ENCODE results near the gene NOS1.

Gene NOS1

DNA sequence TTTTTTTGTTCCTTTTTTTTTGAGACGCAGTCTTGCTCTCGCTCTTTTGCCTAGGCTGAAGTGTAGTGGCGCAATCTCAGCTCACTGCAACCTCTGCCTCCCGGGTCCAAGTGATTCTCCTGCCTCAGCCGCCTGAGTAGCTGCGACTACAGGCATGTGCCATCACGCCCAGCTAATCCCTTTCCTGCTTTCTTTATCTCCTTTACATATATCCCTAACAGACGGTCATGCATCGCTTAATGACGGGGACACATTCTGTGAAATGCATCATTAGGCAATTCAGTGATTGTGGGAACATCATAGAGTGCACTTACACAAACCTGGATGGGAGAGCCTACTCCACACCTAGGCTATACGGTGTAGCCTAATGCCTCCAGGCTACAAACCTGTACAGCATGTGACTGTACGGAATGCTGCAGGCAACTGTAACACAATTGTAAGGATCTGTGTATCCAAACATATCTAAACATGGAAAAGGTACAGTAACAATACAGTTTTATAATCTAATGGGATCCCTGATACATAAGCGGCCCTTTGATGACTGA lies 32.8 kb downstream of the NOS1 start:
- DNase-seq = no peak

DNA sequence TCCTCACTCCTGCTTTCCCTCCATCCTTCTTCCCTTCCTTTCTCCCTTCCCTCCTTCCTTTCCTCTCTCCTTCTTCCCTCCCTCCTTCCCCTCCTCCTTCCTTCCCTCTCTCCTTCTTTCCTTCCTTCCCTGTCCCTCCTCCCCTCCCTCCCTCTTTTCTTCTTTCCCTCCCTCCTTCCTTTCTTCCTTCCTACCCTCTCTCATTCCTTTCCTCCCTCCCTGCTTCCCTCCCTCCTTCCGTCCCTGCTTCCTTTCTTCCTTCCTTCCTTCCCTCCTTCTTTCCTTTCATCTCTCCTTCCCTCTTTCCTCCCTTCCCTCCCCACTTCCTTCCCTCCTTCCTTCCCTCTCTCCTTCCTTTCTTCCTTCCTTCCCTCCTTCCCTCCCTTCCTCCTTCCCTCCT lies 39.0 kb downstream of the NOS1 start:
- DNase-seq = no peak

DNA sequence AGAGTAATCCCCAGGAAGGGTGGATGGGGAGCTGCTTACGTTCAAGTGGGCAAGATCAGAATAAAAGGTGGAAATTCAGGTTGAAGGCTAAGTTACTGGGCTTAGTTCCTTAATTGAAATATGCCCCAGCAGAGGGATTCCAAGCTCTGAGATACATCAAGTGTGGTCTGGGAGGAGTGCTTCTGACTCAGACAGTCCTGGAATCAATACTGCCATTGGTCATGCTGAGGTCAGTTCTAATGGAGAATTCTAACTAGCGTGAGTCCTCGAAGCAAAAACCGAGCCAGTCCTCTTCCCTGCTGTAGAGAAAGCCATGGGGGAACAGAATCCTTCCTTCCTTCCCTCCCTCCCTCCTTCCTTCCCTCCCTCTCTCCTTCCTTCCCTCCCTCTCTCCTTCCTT lies 39.9 kb downstream of the NOS1 start:
- DNase-seq = no peak

DNA sequence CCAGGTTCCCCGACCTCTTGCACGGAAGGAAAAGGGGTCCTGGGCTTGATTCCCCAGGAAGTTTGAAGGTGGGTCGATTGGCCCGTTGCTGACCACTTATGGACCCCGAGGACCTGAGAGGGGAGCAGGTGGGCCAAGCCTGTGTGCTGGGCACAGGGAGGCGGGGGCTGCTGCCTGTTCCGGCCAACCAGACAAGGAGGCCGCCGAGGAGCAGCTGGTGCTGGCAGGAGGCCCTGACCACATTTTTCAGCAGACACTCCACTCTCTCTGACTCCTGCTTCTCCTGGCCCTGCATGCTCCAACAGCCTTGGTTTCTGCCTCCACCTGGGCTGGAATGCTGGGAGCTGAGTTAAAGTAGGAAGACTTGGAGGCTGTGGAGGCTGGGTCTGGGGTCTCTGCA lies 42.8 kb downstream of the NOS1 start:
- no peak for DNase-seq

DNA sequence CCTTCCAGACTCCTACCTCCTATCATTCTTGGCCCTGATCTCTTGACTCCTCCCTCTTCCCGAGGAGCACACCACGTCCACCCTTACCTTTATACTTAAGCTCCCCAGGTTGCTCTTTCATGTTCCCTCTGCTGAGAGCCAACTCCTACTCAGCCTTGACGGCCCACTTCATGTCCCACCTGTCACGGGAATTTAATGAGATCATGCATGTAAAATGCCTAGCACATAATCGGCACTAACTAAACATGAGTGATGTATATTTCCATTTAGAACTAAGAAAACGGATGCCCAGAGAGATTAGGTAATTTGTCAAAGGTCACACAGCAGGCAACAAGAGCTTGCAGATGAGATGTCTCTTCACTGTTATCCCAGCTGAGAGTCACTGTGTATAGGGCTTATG lies 45.1 kb downstream of the NOS1 start:
- DNase-seq = no peak

DNA sequence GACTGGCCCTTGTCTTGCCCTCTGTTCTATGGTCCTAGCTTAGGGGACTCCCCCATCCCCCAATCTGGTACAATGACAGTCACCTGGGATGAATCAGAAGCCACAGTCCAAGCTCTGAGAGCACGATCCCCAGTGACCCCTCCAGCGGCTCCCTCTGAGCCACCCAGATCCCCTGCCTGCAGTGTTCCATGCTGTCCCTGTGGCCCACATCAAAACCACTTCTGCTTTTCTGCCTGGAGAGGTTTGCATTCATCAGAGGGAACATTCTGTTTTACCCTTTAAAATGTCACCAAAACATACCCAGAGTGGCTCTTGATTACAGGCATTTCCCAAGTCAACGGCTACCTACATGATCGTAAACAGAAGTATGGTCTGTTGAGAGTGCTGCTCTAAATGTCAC lies 47.5 kb downstream of the NOS1 start:
- no peak for DNase-seq

DNA sequence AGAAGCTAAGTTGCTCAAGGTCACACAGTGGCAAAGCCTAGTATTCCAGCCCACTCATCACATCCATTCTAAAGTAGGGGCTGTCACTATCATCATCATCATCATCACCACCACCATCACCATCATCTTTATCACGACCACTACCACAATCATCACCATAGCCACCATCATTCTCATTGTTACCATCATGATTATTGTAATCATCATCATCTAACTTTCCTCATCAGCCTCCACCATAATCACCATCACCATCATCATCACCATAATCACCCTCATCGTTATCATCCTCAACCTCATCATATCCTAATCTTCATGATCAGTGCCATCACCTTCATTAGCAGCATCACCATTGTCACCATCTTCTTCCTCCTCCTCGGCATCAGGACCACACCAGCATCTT lies 48.7 kb downstream of the NOS1 start:
- no peak for DNase-seq

DNA sequence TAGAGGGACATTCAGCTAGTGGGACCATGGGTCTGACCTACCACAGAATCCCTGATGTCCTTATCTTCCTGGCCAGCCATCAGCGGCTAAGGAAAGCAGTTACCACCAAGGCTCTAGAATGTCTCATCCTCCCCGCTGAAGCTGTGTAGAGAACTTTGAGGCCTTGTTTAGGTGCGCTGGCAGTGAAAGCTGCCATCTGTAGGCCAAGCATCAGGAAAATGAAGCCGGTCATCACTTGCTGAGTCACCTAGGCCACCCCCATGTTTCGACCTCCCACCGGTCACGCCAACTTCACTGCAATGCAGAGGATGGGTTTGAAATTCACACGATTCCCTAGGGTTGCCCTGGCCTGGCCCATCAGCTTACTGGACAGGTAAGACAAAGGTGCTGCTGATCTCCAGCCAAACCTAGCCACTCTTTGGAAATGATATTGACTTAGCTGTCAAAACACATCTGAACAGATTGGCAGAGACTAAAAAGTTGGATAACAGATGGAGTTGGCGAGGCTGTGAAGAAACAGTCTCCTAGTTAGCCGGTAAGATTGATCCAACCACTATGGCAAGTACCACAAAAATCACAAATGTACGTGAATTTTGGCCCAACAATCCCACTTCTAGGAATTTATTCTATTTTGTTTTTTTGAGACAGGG lies 52.0 kb downstream of the NOS1 start:
- DNase-seq = no peak

DNA sequence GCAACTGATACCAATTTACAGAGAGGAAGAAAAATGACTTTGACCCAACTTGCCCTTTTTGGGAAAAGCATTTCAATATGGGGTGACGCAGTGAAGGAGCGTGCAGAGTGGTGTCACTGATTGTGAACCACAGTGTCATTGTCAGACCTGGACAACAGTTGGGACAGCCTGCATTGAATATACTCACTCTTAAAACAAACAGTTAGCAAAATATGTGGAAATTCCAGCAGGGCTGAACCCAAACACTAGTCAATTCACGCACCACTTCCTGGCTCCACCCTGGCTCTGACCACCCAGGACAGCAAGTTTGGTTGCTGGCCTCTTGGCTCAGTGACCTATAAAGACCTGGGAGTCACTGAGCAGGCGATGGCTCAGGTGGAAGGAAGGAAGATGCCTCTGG lies 61.3 kb downstream of the NOS1 start:
- DNase-seq = no peak

DNA sequence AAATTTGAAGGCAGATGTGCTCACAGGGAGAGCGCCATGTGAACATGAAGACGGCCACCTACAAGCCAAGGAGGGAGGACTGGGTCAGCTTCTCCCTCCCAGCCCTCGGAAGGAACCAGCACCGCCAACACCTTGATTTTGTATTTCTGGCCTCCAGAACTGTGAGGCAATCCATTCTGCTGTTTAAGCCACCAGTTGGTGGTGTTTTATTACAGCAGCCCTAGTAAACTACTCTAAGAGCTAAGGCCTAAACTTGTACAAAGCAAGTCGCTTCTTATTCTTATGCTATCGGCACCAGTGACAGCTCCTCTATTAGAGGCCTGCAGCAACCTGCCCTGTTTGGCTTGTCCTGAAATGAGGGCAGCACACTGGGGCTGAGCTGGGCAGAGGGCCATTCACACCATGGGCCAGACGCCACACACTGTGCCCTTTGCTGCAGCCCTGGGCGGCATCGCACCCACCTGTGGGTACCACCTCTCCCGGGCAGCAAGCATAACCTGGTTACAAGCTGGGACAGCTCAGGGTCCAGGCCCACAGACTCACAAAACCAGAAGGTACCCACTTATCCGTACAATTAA lies 62.7 kb downstream of the NOS1 start:
- no peak for DNase-seq

DNA sequence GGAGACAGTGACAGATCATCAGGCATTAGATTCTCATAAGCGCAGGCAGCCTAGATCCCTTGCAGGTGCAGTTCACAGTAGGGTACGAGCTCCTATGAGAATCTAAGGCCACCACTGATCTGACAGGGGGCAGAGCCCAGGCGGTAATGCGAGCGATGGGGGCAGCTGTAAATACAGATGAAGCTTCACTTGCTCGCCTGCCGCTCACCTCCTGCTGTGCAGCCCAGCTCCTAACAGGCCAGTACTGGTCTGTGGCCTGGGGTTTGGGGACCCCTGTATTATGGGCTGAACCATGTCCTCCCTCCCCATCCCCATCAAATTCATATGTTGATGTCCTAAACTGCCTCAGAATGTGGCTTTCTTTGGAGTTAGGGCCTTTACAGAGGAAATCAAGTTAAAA lies 63.2 kb downstream of the NOS1 start:
- DNase-seq = no peak

DNA sequence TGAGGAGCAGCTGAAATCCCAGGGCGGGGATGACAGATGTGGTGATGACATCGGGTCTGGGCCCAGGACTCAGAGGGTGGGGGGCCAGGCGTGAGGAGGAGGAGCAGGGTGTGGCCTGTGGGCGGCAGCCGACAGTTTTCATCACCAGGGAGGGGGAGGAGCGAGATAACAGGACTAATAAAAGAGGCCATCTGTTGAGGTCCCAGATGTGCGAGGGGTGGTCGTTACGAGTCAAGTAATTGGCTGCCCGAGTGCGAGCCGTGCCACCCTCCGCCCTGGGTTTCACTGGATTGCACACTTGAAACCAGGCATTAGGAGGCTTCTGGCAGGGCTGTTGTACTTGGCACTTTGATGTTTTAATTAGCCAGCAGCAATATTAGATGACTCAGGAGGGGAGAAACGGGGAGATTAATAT lies 67.2 kb downstream of the NOS1 start:
- no peak for DNase-seq

DNA sequence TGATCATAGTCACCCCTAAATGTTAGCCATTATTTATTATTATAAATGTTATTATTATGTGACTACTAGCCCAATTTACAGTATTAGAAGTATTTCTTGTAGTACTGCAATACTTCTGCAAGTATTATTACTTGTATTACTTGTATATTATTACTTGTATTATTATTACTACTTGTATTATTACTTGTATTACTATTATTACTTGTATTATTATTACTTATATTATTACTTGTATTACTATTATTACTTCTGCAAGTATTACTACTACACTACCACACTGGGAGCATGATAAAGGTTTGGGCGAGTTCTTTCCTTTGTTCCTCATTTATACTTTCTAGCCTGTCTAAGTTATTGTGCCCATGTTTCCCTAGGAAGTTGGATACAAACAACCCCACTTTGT lies 67.9 kb downstream of the NOS1 start:
- no peak for DNase-seq

DNA sequence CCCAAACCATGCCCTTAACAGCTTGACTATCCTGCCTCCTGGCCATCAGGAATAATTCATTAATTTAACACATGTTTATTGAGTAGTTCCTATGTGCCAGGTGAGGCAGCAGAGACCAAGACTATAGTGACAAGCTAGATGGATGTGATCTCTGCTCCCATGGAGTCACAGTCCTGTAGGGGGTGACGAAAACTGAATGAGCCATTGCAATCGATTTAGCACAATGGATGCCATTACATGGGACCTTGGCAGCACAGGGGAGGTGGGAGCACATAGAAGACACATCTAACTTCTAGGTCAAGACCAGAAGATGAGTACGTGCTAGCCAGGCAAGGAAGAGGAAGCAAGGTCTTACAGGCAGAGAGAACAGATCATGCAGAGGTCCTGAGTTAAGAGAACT lies 68.7 kb downstream of the NOS1 start:
- DNase-seq = no peak

DNA sequence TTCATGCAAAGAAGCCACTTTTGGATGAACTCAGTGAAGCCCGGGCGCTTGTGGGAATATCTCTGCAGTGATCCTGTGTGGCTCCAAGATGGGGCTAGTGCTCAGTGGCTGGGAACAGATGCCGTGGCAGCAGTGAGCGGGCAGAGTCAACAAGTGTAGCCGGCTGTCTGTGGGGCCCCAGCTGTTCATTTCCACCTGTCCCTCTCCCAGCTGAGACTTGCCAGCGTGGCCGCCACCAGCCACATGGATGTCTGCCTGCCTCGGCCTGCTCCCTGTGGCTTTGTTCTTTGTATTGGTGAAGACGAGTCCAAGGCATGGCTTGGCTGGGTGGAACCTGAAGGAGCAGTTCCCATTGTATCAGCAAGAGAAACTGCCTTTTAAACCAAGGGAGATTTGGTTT lies 77.3 kb downstream of the NOS1 start:
- no peak for DNase-seq

DNA sequence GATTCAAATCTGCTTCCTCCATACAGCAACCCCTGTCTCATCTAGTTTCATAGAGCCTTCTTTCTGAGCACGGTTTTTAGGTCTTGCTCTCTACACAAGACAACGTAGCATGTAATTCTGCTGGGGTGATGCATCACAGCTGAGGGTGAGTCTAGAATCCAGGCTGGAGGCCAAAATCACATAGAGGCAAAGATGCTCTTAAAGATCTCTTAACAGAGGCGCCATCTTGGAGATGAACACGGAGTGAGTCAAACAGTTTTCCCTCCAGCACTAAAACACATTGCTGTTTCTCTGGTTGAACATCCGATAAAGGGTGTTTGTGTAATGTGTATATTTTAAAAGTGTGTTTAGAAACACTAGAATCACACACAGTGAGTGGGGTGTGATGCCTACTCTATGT lies 78.9 kb downstream of the NOS1 start:
- no peak for DNase-seq

DNA sequence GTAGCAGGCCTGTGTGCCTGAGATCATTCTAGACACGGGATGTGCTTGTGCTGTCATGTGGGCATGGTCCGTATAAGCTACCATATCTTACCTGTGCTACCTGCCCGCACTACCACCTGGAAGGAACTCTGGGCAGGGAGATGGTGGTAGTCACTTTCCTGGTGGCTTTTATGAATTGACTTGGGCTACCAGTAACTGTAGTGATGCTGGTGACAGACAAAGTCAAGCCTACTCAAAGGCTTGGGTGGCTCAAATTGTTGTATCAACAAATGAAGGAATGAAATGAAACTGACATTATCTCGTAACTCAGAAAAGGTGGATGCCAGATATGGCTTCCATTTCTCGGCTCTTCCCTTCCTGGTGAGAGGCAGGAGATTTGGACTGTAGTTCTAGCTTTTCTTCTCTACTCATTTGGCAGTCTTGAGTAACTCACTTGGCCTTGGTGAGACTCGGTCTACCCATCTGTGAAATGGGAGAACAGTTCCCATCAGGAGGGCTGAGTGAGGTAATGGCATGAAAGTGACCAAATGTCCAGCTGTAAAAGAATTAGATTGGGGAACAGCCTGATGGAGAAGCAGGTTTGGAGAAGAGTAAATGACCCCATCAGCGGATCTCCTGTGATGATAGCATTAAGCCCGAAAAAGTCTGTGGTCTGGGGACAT lies 81.3 kb downstream of the NOS1 start:
- no peak for DNase-seq

DNA sequence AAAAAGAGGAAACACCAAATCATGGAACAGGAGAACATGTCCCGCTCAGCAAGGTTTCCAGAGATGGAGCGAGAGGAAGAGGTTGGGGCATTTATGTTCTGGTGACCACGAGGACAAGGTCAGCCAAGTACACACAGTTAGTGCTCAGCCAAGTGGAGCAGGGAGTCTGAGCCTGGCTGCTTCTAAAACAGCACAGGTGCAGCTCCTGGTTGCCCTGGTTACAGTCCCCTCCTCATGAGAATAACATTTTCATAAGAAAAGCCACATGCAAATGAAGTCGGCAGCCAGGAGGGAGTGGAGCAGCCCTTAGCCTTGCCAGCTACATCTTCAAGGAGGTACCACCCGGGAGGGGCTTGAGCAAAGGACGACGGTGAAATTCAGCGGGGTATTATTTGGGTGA lies 81.8 kb downstream of the NOS1 start:
- DNase-seq = no peak

DNA sequence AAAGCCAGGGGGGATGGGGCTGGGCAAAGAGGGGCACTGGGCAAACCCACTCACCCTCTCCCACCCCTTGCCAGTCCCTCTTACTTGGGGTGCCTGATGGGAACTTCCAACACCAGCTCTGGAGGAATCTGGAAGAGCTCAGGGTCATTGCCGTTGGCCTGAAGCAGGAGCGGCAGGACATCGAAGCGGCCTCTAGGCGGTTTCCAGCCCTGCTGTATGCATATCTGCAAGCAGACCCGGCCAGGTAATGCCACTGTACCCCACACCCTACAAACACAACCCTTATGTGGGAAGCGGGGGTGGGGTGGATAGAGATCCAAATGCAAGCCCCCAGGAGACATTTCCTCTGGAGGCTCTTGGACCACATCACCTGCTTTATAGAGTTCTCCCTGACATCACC lies 83.6 kb downstream of the NOS1 start:
- DNase-seq = no peak

DNA sequence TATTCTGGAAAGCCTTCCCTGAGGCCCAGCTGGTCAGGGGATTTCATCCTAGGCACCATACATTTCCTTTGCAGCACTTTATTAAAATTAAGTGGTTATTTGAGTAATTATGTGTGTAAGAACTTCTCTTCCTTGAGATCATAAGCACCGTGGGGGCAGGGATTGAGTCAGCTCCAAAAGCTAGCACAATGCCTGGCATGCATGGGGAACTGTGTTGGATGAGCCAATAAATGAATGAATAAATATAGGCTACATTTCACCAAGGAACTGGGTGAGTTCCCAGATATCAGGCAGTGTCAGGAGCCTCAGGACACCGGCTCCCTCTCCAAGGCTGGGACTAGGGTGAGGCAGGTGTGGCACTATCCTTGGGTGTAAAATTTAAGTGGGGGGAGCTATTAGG lies 88.3 kb downstream of the NOS1 start:
- DNase-seq = no peak

DNA sequence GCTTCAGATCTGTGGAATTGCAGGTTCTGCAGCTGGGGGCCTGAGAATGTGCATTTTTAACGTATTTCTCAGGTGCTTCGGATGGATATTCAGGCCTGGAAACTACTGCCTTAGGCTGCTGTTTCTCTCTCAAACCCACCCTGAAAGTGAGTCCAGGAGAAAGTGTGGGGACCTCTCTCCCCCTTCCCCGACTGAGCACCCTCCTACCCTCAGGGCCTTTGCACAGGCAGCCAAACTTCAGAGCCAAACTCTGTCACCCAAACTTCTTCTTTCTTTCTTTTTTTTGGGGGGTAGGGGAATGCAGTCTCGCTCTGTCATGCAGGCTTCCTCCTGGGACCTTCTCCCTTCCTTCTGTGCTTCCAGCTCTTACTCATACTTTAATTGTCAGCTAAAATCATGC lies 88.7 kb downstream of the NOS1 start:
- no peak for DNase-seq

DNA sequence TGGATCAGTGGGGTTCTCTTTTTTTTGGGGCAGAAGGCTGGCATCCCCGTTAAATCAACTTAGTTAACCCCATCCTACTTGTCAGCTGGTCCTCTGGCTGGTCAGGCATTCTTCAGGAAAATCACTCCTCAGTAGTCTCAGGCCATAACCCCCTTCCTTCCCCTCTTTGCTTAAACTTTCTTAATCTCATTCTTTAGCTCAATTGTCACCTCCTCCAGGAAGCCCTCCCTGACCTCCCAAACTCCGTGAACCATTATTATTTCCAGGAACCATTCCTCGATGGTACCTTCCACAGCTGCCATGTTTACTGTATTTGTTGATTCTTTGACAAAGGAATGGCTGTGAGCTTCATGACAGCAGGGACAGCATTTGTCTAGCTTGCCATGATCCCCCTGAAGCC lies 98.7 kb downstream of the NOS1 start:
- no peak for DNase-seq

DNA sequence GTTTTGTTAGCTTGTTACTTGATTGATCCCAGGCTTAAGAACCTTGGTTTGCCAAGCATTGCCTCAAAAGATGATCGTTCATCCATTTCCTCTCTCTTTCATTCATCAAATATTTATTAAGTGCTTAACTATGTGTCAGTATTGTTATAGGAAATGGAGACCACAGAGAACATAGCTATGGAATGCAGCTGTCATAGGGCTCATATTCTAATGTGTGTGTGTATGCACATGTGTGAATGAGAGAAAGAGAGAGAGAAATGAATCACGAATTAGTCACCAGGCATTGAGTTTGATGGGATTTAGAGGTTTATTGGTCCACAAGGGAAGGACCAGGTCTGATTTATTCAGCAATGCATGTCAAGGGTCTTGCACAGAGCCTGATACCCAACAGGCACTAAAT lies 100.2 kb downstream of the NOS1 start:
- DNase-seq = no peak

DNA sequence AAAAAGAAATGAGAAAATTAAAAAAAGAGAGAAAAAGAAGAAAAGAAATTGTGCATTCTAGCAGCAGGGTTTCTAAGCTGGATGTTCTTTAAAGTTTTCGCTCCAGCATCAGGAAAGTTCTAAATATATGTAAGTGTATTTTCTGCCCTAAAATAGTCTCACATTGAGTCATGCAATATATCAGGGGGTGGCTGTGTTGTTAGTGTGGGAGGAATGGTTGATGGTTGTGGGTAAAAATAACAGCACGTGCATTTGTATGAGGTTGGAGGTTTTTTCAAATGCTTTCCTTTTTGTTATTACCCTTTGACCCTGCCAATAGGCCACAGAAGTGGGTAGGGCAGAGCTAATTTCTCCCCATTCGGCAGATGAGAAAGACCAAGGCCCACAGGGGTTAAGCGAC lies 106.0 kb downstream of the NOS1 start:
- DNase-seq = no peak

DNA sequence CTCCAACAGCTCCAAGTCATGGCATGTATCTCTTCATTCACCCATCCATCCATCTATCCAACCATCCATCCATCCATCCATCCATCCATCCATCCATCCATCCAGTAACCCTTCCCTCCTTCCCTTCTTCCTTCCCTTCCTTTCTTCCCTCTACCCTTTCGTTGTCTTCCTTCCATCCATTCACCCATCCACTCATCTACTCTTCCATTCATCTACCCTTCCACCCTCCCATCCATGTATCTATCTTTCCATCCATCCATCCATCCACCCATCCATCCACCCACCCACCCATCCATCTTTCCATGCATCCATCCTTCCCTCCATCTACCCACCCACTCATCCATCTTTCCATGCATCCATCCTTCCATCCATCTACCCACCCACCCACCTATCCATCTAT lies 117.9 kb downstream of the NOS1 start:
- DNase-seq = no peak
